Left ventricle myocardium inferior (tissue), 1 donor: ENCODE data around the gene MTMR1. TPM values are rescaled to one million over a fixed set of nuclear protein-coding genes. Genes with fewer than 3 reads are reported as not detected.

Experiments used
- DNase-seq: peaks from one replicate; pipeline ENCODE4 v3.0.0-alpha.2; 2020
- H3K27ac ChIP-seq: fragments of 200-600 bp; replicated peaks from 2 replicates; pipeline ENCODE4 v1.8.0; 2021
- H3K27me3 ChIP-seq: fragments of 200-600 bp; 2 replicates; pipeline ENCODE4 v1.8.0; 2021; ENCODE audit warnings: low read depth
- H3K36me3 ChIP-seq: fragments of 200-600 bp; 2 replicates; pipeline ENCODE4 v1.8.0; 2021
- H3K4me1 ChIP-seq: fragments of 200-600 bp; 2 replicates; pipeline ENCODE4 v1.8.0; 2021
- H3K4me3 ChIP-seq: fragments of 200-600 bp; 2 replicates; pipeline ENCODE4 v1.8.0; 2021; ENCODE audit warnings: mild to moderate bottlenecking, moderate library complexity
- H3K9me3 ChIP-seq: fragments of 200-600 bp; replicated peaks from 2 replicates; pipeline ENCODE4 v1.8.0; 2021
- intact Hi-C: fragments of 100-400 bp; cut with micrococcal nuclease; formaldehyde crosslinking; loops from one replicate; pipeline ENCODE4 v1.11.0; 2022
- total RNA-seq: library from RNA; stranded (reverse); fragmentation: NEBNext Ultra II Directional; extraction: Animal tissue kit (Norgen Biotek cat#: 25700); gene quantifications from one replicate; pipeline ENCODE4 v1.2.1, GENCODE V29; 2021
- TF ChIP-seq, protein P1 (sequence below): fragments of 200-600 bp; IDR thresholded peaks from 2 replicates; pipeline ENCODE4 v1.8.0; 2021; ENCODE audit warnings: antibody characterized with exemption, mild to moderate bottlenecking, borderline replicate concordance
- donor health status: DM: no; HTN: yes; CAD: no; lungs with severe emphysema.

MTMR1 gene
- total RNA-seq, 1 donor from 2014 or later = 18.6 TPM

DNA sequence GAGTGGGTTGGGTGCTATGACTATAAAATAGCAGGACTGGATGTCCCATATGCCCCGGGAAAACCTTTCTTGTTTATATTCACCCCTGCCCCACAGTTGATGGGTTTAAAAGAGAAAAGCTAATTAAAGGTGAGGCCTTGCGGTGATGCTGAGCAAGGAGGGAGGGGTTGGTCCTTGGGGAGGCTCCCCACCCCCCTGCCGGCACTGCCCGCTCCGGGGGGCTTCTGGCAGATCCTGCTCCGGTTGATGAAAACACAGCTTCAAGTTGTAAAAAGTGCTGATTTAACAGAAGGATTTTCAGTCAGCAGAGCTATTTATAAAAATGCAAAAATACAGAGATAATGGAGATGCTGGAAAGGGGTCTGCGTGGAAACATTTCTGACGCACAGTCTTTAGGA, 68.6 kb downstream of the MTMR1 start:
- Histone ChIP-seq H3K4me1 (peaks cover 1% of the 10 kb centered on the region), H3K36me3 (no peaks in the 10 kb centered on the region), H3K9me3 (no peaks in the 10 kb centered on the region), H3K27ac (no peak overlapping the region), H3K4me3 (no peak overlapping the region), H3K27me3 (no peaks in the 10 kb centered on the region)
- DNase-seq = no peak
- intact Hi-C loops = no loop called here
- TF ChIP-seq, protein P1, sequence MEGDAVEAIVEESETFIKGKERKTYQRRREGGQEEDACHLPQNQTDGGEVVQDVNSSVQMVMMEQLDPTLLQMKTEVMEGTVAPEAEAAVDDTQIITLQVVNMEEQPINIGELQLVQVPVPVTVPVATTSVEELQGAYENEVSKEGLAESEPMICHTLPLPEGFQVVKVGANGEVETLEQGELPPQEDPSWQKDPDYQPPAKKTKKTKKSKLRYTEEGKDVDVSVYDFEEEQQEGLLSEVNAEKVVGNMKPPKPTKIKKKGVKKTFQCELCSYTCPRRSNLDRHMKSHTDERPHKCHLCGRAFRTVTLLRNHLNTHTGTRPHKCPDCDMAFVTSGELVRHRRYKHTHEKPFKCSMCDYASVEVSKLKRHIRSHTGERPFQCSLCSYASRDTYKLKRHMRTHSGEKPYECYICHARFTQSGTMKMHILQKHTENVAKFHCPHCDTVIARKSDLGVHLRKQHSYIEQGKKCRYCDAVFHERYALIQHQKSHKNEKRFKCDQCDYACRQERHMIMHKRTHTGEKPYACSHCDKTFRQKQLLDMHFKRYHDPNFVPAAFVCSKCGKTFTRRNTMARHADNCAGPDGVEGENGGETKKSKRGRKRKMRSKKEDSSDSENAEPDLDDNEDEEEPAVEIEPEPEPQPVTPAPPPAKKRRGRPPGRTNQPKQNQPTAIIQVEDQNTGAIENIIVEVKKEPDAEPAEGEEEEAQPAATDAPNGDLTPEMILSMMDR = no peak

DNA sequence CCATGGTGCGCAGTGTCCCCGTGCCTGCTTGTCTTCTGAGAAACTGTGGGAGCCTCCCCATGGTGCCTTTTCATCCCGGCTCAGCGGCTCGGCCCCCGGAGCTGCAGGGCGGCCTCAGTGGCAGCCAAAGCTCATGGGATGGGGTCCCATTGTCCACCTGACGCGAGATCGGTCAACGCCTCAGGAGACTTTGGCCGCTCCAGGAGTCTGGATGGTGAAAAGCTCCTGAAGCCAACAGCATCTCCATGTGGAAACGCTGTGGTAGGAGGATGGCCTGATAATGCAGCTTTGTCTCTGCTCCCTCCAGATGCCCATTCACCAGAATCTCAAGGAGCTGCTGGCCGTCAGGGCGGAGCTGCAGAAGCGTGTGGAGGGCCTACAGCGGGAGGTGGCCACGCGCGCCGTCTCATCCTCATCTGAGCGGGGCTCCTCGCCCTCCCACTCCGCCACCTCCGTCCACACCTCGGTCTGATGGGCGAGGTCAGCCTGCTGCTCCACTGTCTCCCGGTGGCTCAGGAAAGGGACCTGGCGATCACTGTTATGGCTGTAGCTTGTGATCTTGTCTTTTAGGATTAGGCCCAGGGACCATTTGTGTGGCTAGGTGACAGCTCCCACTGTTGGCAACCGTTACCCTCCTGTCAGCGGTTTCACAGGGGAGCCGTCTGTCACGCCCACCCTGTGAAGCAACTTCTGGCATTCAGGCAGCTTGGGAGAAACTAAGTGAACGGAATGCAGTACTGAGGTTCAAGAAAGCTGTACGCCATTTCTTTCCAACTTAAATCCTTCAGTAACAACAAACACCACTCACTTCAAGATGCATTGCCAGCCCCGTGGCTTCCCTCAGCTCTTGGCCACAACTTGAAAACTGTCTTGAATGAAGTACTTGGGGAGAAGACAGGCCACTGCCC, 69.3 kb downstream of the MTMR1 start:
- intact Hi-C loops = no loop called here
- TF ChIP-seq, protein P1 = no peak
- Histone ChIP-seq H3K27me3 (no peaks in the 10 kb centered on the region), H3K4me1 (peaks cover 8% of the 10 kb centered on the region), H3K27ac (no peak overlapping the region), H3K36me3 (no peaks in the 10 kb centered on the region), H3K9me3 (no peaks in the 10 kb centered on the region), H3K4me3 (no peak overlapping the region)
- DNase-seq = no peak

DNA sequence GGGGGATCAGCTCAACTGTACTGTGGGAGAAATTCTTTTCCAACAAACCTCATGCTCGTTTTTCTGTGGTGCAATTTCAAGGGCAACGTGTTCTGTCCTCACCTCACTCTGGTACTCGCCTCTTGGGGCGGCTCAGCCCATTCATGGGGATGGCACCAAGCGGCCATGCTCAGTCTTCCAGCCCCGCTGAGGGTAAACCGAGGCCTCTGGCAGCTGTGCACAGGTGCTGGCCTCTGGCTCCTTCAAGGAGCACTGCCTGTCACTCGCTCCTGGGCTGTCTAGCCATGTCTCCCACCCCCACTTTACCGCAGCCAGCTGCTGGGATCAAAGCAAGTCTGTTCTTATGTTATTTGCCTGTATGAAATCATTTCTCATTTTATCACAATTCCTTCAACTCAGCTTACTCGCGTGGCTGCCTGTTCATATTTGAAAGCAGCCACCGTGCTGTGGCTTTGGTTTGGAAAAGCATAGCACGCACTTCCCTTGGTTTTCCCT, 70.2 kb downstream of the MTMR1 start:
- no peak overlapping the region for H3K27ac ChIP-seq
- H3K4me3 ChIP-seq = no peak overlapping the region
- H3K9me3 ChIP-seq = no peaks in the 10 kb centered on the region
- intact Hi-C loops = no loop called here
- TF ChIP-seq, protein P1 = no peak
- DNase-seq = no peak
- H3K27me3 ChIP-seq = no peaks in the 10 kb centered on the region
- peaks cover 14% of the 10 kb centered on the region for H3K4me1 ChIP-seq
- H3K36me3 ChIP-seq = no peaks in the 10 kb centered on the region

DNA sequence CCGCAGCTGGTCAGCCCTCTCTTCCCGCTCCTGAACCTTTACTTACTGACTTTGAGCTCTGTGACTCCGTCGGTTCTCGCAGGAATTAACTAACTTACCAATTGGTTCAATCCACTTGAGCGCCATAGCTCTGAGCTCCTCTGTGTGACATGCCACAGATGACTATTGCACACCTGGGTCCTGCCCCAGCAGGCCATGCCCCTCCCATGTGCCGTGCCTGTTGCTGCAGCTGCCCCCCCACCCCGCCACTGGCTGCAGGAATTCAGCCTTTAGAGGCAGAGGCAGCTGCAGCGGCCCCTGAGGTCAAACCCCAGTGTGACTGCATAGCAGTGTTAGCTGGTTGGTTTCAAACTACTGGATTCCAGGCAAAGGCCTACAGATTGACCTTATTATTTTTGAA, 70.6 kb downstream of the MTMR1 start:
- Histone ChIP-seq H3K4me3 (no peak overlapping the region), H3K4me1 (peaks cover 14% of the 10 kb centered on the region), H3K9me3 (no peaks in the 10 kb centered on the region), H3K27ac (no peak overlapping the region), H3K27me3 (no peaks in the 10 kb centered on the region), H3K36me3 (no peaks in the 10 kb centered on the region)
- DNase-seq = no peak
- intact Hi-C loops = no loop called here
- TF ChIP-seq, protein P1 = no peak

DNA sequence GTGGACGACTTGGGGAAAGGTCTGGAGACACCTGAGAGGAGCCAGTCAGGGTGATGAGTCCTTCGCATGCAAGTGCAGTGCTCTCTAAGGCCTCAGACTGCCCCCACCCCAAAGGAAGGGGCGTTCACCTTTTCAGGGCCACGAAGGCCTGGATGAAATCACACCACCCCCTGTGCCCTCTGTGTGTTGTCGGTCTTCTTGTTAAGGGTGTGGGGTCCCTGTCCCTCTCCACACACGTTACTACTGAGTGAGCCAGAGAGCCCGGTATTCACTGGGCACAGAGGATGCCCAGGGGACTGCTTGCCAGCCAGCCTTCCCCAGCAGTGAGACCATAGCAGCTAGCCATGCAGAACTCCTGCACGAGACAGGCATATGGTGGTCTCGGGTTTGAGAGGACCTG, 72.0 kb downstream of the MTMR1 start:
- intact Hi-C loops = no loop called here
- no peaks in the 10 kb centered on the region for H3K9me3 ChIP-seq
- no peaks in the 10 kb centered on the region for H3K27me3 ChIP-seq
- no peak for DNase-seq
- no peak overlapping the region for H3K4me3 ChIP-seq
- TF ChIP-seq, protein P1 = no peak
- H3K4me1 ChIP-seq = peaks cover 14% of the 10 kb centered on the region
- no peak overlapping the region for H3K27ac ChIP-seq
- H3K36me3 ChIP-seq = no peaks in the 10 kb centered on the region
